Fibroblast of the aortic adventitia (primary cell): ENCODE results near the gene SPECC1L. TPM values are rescaled to one million over a fixed set of nuclear protein-coding genes. Genes with fewer than 3 reads are reported as not detected.

Experiments
- DNase-seq: peaks from one replicate; pipeline ENCODE4 v3.0.0-alpha.2; 2010; ENCODE audit warnings: low read depth
- H3K4me3 ChIP-seq: 2 replicates; pipeline ENCODE4 v1.5.1; 2011; ENCODE audit warnings: low read depth, mild to moderate bottlenecking, control low read depth, low read length, moderate library complexity
- total RNA-seq: library from RNA; depleted of rRNA; stranded (reverse); fragments of >200 nt; gene quantifications from 2 replicates; pipeline ENCODE4 v1.2.3, GENCODE V29; 2012; ENCODE audit warnings: low replicate concordance
- TF ChIP-seq, protein P1 (sequence below): IDR thresholded peaks from 2 replicates; pipeline ENCODE4 v1.5.1; 2011; ENCODE audit warnings: mild to moderate bottlenecking, low read length, control low read depth, inconsistent platforms; ENCODE audit not compliant: insufficient read depth

The SPECC1L gene
- total RNA-seq, 1 donor, result 43.2 TPM

GRCh38 chr22:24393012-24393559 lies 122.5 kb downstream of the SPECC1L start:
- no peak overlapping the region for H3K4me3 ChIP-seq
- DNase-seq, result no peak
- TF ChIP-seq, protein P1, sequence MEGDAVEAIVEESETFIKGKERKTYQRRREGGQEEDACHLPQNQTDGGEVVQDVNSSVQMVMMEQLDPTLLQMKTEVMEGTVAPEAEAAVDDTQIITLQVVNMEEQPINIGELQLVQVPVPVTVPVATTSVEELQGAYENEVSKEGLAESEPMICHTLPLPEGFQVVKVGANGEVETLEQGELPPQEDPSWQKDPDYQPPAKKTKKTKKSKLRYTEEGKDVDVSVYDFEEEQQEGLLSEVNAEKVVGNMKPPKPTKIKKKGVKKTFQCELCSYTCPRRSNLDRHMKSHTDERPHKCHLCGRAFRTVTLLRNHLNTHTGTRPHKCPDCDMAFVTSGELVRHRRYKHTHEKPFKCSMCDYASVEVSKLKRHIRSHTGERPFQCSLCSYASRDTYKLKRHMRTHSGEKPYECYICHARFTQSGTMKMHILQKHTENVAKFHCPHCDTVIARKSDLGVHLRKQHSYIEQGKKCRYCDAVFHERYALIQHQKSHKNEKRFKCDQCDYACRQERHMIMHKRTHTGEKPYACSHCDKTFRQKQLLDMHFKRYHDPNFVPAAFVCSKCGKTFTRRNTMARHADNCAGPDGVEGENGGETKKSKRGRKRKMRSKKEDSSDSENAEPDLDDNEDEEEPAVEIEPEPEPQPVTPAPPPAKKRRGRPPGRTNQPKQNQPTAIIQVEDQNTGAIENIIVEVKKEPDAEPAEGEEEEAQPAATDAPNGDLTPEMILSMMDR, result no peak

GRCh38 chr22:24393848-24394247 lies 123.2 kb downstream of the SPECC1L start:
- DNase-seq, result no peak
- TF ChIP-seq, protein P1, result no peak
- H3K4me3 ChIP-seq, result no peak overlapping the region

DNA sequence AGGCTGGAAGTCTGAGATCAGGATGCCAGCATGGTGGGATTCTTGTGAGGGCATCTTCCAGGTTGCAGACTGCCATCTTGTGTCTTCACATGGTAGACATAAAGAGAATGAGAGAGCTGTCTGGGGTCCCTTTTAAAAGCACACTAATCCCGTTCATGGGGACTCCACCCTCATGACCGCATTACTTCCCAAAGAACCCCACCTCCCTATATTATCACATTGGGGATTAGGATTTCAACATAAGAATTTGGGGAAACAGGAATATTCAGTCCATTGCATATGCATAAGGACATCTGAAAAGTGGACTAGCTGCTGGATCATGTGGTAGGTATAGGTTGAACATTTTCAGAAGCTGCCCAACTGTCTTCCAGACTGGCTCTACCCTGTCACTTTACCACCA lies 123.6 kb downstream of the SPECC1L start:
- no peak overlapping the region for H3K4me3 ChIP-seq
- TF ChIP-seq, protein P1, result no peak
- DNase-seq, result no peak

GRCh38 chr22:24398409-24398808 lies 127.8 kb downstream of the SPECC1L start:
- TF ChIP-seq, protein P1, result no peak
- DNase-seq, result no peak
- no peak overlapping the region for H3K4me3 ChIP-seq

DNA sequence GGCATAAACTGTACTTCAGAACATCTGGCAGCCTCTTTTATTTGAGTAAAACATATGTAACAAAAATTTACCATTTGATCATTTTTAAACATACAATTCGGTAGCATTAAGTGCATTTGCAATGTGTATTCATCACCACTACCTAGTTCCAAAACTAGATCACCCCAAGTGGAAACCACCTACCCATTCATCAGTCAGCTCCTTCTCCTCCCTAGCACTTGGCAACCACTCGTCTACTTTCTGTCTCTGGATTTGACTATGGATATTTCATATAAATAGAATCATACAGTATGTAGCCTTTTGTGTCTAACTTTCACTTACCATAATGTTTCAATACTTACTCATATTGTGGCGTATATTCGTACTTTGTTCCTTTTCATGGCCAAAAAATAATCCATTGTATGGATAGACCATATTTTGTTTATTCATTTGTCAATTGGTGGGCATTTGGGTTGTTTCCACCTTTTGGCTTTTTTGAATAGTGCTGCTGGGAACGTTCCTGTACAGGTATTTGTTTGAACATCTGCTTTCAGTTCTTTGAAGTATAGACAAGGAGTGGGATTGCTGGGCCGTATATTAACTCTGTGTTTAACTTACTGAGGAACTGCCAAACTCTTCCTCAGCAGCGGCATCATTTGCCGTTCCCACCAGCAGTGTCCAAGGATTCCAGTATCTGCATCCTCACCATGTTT lies 129.5 kb downstream of the SPECC1L start:
- TF ChIP-seq, protein P1, result no peak
- H3K4me3 ChIP-seq, result no peak overlapping the region
- DNase-seq, result no peak

DNA sequence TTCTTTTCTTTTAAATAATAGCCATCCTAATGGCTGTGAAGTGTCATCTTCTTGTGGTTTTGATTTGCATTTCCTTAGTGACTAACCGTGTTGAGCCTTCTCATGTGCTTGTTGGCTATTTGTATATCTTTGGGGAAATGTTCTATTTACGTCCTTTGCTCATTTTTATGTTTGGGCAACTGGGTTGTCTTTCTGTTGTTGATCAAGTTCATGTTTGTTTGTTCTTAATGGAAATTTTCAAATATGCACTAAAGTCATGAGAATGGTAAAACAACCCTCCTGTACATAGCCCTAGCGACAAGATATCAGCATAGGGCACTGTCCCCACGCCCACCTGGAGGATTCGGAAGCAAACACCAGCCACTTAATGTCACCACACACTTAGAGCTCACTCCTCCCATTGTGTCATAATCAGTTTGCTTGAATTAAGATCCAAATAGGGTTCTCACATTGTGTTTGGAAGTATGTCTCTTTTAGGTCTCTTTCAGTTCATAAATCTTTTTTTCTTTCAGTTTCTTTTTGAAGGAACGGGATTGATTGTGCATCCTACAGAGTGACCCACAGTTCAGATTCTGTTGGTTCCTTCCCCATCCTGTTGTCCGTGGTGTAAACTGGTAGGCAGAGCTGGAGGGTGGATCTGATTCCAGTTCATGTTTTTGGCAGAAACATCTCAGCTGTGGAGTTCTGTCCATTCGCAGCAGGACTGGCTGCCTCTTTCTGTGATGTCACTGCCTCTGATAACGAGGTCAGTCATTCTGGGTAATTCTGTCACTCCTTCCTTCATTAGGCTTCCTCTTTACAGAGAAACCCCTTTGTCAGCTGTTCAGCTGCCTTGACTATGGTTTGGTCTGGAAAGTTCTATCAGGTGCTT lies 130.3 kb downstream of the SPECC1L start:
- H3K4me3 ChIP-seq, result no peak overlapping the region
- peak; percentile 43 for DNase-seq
- TF ChIP-seq, protein P1, result no peak
